Chondrocyte (in vitro differentiated cells): Measurements from ENCODE around the gene CXCL10. TPM values are rescaled to one million over a fixed set of nuclear protein-coding genes. Genes with fewer than 3 reads are reported as not detected.
A peak's percentile ranks its signal among the peaks of the same experiment; 100 is the strongest.

Experiments
- DNase-seq: peaks from one replicate; pipeline ENCODE4 v3.0.0; 2021; ENCODE audit warnings: mixed read lengths, low spot score
- H3K27ac Mint-ChIP-seq: one replicate; pipeline ENCODE4 v1.8.0; 2021; ENCODE audit warnings: mild to moderate bottlenecking, moderate library complexity, mixed read lengths; ENCODE audit not compliant: unreplicated experiment
- H3K27me3 Mint-ChIP-seq: 2 replicates; pipeline ENCODE4 v1.8.0; 2021; ENCODE audit warnings: low read depth, mixed read lengths
- H3K36me3 Mint-ChIP-seq: 2 replicates; pipeline ENCODE4 v1.8.0; 2021; ENCODE audit warnings: low read depth, mixed read lengths
- H3K4me1 Mint-ChIP-seq: 2 replicates; pipeline ENCODE4 v1.8.0; 2021; ENCODE audit warnings: low read depth, mild to moderate bottlenecking, mixed read lengths
- H3K4me3 Mint-ChIP-seq: one replicate; pipeline ENCODE4 v1.8.0; 2021; ENCODE audit warnings: mild to moderate bottlenecking, moderate library complexity, mixed read lengths; ENCODE audit not compliant: unreplicated experiment
- H3K9me3 Mint-ChIP-seq: 2 replicates; pipeline ENCODE4 v1.8.0; 2021; ENCODE audit warnings: low read depth, mixed read lengths
- total RNA-seq: library from RNA; stranded (reverse); gene quantifications from 3 replicates; pipeline ENCODE4 v1.2.1, GENCODE V29; 2021
- TF ChIP-seq, protein P1 (sequence below): fragments of 200-600 bp; sonication (generic); IDR thresholded peaks from 2 replicates; pipeline ENCODE4 v1.5.0; 2021; ENCODE audit warnings: antibody characterized with exemption, mild to moderate bottlenecking, moderate library complexity

CXCL10 gene
- total RNA-seq, 1 donor from 2014 or later: not detected

- TF ChIP-seq, protein P1, sequence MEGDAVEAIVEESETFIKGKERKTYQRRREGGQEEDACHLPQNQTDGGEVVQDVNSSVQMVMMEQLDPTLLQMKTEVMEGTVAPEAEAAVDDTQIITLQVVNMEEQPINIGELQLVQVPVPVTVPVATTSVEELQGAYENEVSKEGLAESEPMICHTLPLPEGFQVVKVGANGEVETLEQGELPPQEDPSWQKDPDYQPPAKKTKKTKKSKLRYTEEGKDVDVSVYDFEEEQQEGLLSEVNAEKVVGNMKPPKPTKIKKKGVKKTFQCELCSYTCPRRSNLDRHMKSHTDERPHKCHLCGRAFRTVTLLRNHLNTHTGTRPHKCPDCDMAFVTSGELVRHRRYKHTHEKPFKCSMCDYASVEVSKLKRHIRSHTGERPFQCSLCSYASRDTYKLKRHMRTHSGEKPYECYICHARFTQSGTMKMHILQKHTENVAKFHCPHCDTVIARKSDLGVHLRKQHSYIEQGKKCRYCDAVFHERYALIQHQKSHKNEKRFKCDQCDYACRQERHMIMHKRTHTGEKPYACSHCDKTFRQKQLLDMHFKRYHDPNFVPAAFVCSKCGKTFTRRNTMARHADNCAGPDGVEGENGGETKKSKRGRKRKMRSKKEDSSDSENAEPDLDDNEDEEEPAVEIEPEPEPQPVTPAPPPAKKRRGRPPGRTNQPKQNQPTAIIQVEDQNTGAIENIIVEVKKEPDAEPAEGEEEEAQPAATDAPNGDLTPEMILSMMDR: no peak
- Mint-ChIP-seq H3K4me1 (peaks cover 25% of the 10 kb centered on the region), H3K27me3 (peaks cover 10% of the 10 kb centered on the region), H3K27ac (no peak overlapping the region), H3K4me3 (no peak overlapping the region), H3K36me3 (peaks cover 1% of the 10 kb centered on the region), H3K9me3 (peaks cover 4% of the 10 kb centered on the region)
- no peak for DNase-seq
These were observed 30.8 kb downstream of the CXCL10 start for GRCh38 chr4:75992462-75992861.

GRCh38 chr4:75989846-75990528 is 33.3 kb downstream of the CXCL10 start:
- TF ChIP-seq, protein P1: no peak
- Mint-ChIP-seq H3K27ac (peak overlapping the region; percentile 88), H3K36me3 (peaks cover 1% of the 10 kb centered on the region), H3K4me1 (peaks cover 30% of the 10 kb centered on the region), H3K9me3 (peaks cover 4% of the 10 kb centered on the region), H3K4me3 (peak overlapping the region; percentile 90), H3K27me3 (peaks cover 8% of the 10 kb centered on the region)
- no peak for DNase-seq

- Mint-ChIP-seq H3K27me3 (no peaks in the 10 kb centered on the region), H3K36me3 (peaks cover 9% of the 10 kb centered on the region), H3K9me3 (peaks cover 4% of the 10 kb centered on the region), H3K27ac (no peak overlapping the region), H3K4me1 (peaks cover 26% of the 10 kb centered on the region), H3K4me3 (no peak overlapping the region)
- DNase-seq: no peak
- TF ChIP-seq, protein P1: no peak
These were observed 38.2 kb downstream of the CXCL10 start for GRCh38 chr4:75985116-75985515.

GRCh38 chr4:75980576-75980975 is 42.7 kb downstream of the CXCL10 start:
- DNase-seq: no peak
- no peaks in the 10 kb centered on the region for H3K27me3 Mint-ChIP-seq
- H3K4me1 Mint-ChIP-seq: no peaks in the 10 kb centered on the region
- TF ChIP-seq, protein P1: no peak
- peaks cover 4% of the 10 kb centered on the region for H3K9me3 Mint-ChIP-seq
- no peak overlapping the region for H3K27ac Mint-ChIP-seq
- no peak overlapping the region for H3K4me3 Mint-ChIP-seq
- H3K36me3 Mint-ChIP-seq: peaks cover 26% of the 10 kb centered on the region

GRCh38 chr4:75976177-75976576 is 47.1 kb downstream of the CXCL10 start:
- no peak for DNase-seq
- Mint-ChIP-seq H3K4me1 (no peaks in the 10 kb centered on the region), H3K27ac (no peak overlapping the region), H3K9me3 (peaks cover 5% of the 10 kb centered on the region), H3K4me3 (no peak overlapping the region), H3K36me3 (peaks cover 44% of the 10 kb centered on the region), H3K27me3 (no peaks in the 10 kb centered on the region)
- TF ChIP-seq, protein P1: no peak
